Thyroid gland (tissue), 4 donors: ENCODE data around the gene RPGRIP1. TPM values are rescaled to one million over a fixed set of nuclear protein-coding genes. Genes with fewer than 3 reads are reported as not detected.

Experiments
- DNase-seq, 2 donors: peaks; one replicate each; pipeline ENCODE4 v3.0.0-alpha.2; 2019
- H3K27ac ChIP-seq, 3 donors: fragments of 200-600 bp; sonication (generic); 1 replicate in 2 of 3; 2 replicates in 1 of 3; pipeline ENCODE4 v1.5.1; 2016 to 2019; ENCODE audit warnings: mild to moderate bottlenecking in 1 of 3, moderate library complexity in 1 of 3
- H3K27me3 ChIP-seq: fragments of 200-600 bp; sonication (generic); one replicate; pipeline ENCODE4 v1.5.1; 2019
- H3K36me3 ChIP-seq, 2 donors: fragments of 200-600 bp; sonication (generic); one replicate each; pipeline ENCODE4 v1.5.1; 2016 to 2019
- H3K4me1 ChIP-seq, 2 donors: fragments of 200-600 bp; sonication (generic); one replicate each; pipeline ENCODE4 v1.5.1; 2017 to 2019
- H3K4me3 ChIP-seq, 3 donors: fragments of 200-600 bp; sonication (generic); replicated peaks in 1 of 3; 1 replicate in 2 of 3; 2 replicates in 1 of 3; pipeline ENCODE4 v1.5.1; 2016; ENCODE audit warnings: mild to moderate bottlenecking in 1 of 3
- H3K9me3 ChIP-seq: fragments of 200-600 bp; sonication (generic); one replicate; pipeline ENCODE4 v1.5.1; 2017
- POLR2A ChIP-seq, 2 donors: fragments of 450-650 bp; IDR thresholded peaks; one replicate each; pipeline ENCODE4 v1.6.1; 2017; ENCODE audit warnings: antibody characterized with exemption in 2 of 2, mild to moderate bottlenecking in 2 of 2, moderate library complexity in 1 of 2
- WGBS, 2 donors: methylation state at CpG; one replicate each; pipeline ENCODE4 v1.1.5; 2017; 5-methylcytosine and 5-hydroxymethylcytosine counted together
- intact Hi-C: fragments of 100-400 bp; cut with DNase I; formaldehyde crosslinking; loops from one replicate; pipeline ENCODE4 v1.15.1; 2023
- total RNA-seq, 4 donors: library from RNA; depleted of rRNA; stranded (reverse); fragments of >200 nt; gene quantifications; one replicate each; pipeline ENCODE4 v1.2.3, GENCODE V29; 2016
- TF ChIP-seq, protein P1 (sequence below), 6 experiments: fragments of 200-600 bp in 3 of 6; fragments of 450-650 bp in 3 of 6; sonication (generic) in 3 of 6; IDR thresholded peaks; one replicate each; pipeline ENCODE4 v1.5.1; 2016 to 2019; ENCODE audit warnings: antibody characterized with exemption in 6 of 6, mild to moderate bottlenecking in 2 of 6, inconsistent platforms in 1 of 6, moderate library complexity in 1 of 6

Gene RPGRIP1
- total RNA-seq, 4 donors from 2014 or later: not detected

DNA sequence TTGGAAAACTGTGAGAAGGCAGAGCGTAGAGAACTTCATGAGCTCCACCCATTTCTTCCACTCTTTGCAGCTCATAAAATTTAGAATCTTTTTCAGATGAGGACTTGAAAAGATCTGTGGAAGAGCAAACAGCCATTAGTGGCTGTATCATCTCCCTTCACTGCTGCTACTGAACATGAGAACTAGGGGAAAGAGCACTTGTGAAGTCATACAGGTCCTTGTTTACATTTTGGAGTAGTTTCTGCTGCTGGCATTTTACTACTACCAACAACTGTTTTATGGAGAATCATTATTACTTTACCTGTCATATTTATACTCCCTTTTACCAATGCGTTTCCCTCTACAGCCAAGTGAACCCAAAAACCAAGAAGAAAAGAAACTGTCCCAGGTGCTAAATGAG is 41.0 kb downstream of the RPGRIP1 start:
- H3K36me3 ChIP-seq: no peaks in the 10 kb centered on the region
- intact Hi-C loops: no loop called here
- H3K27me3 ChIP-seq: no peaks in the 10 kb centered on the region
- 84% methylated on average over 2 of the region's 2 CpGs for WGBS, 2 donors
- no peaks in the 10 kb centered on the region for H3K9me3 ChIP-seq
- H3K4me1 ChIP-seq: no peaks in the 10 kb centered on the region
- no peak overlapping the region for H3K4me3 ChIP-seq
- H3K27ac ChIP-seq: no peak overlapping the region
- DNase-seq: no peak
- no peak for TF ChIP-seq POLR2A (IDR thresholded peaks at IDR 0.05)
- TF ChIP-seq, protein P1, sequence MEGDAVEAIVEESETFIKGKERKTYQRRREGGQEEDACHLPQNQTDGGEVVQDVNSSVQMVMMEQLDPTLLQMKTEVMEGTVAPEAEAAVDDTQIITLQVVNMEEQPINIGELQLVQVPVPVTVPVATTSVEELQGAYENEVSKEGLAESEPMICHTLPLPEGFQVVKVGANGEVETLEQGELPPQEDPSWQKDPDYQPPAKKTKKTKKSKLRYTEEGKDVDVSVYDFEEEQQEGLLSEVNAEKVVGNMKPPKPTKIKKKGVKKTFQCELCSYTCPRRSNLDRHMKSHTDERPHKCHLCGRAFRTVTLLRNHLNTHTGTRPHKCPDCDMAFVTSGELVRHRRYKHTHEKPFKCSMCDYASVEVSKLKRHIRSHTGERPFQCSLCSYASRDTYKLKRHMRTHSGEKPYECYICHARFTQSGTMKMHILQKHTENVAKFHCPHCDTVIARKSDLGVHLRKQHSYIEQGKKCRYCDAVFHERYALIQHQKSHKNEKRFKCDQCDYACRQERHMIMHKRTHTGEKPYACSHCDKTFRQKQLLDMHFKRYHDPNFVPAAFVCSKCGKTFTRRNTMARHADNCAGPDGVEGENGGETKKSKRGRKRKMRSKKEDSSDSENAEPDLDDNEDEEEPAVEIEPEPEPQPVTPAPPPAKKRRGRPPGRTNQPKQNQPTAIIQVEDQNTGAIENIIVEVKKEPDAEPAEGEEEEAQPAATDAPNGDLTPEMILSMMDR (IDR thresholded peaks at IDR 0.05): no peak

DNA sequence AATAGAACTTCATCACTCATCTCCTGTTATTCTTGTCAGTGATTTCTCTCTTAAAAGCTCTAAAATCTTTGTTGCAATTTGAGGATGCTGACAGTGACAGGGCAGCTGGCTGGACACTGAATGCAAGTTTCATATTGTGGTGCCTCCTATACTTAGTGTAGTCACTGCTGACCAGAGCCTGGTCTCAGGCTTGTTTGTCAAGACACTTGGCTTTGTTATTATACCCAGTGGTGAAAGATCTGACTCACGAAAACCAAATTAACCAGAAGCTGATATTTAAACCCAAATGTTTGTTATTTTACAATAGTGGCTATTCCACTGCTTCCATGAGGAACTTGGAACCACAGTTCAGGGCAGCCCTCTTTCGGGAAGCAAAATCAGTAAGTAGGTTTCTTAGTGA is 42.8 kb downstream of the RPGRIP1 start:
- Histone ChIP-seq H3K9me3 (no peaks in the 10 kb centered on the region), H3K4me3 (no peak overlapping the region), H3K27ac (no peak overlapping the region), H3K36me3 (no peaks in the 10 kb centered on the region), H3K27me3 (no peaks in the 10 kb centered on the region), H3K4me1 (no peaks in the 10 kb centered on the region)
- WGBS, 2 donors: 48 to 75% methylated on average over 2 of the region's 2 CpGs
- no peak for TF ChIP-seq POLR2A (IDR thresholded peaks at IDR 0.05)
- no peak for DNase-seq
- intact Hi-C loops: no loop called here

DNA sequence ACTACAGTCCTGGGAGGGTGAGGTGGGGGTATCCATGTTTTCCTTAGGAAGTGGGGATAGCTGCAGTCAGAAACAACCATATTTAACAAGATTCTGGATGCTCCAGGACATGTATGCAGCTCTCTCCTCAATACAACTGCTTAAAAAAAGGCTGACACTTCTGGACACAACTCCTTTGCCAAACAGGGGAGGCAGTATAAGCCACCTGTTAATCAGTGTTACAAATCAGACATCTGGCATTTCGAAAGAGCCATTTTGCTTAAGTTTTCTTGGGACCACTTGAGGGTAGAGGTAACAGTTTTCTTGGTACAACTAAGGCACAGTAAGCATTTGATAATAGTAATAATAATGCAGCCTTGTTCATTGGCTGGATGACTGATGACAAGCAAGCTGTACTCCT is 47.1 kb downstream of the RPGRIP1 start:
- no peak overlapping the region for H3K27ac ChIP-seq

More for the DNA sequence above, 47.1 kb downstream of the RPGRIP1 start:
- intact Hi-C loops: no loop called here
- no peaks in the 10 kb centered on the region for H3K27me3 ChIP-seq
- WGBS, 2 donors: 81 to 94% methylated on average over 1 of the region's 1 CpG
- no peaks in the 10 kb centered on the region for H3K9me3 ChIP-seq
- H3K4me1 ChIP-seq: no peaks in the 10 kb centered on the region
- H3K4me3 ChIP-seq: no peak overlapping the region
- DNase-seq: no peak
- H3K36me3 ChIP-seq: no peaks in the 10 kb centered on the region
- TF ChIP-seq, protein P1 (IDR thresholded peaks at IDR 0.05): no peak
- no peak for TF ChIP-seq POLR2A (IDR thresholded peaks at IDR 0.05)

Other genes with a start within 250 kb of the RPGRIP1 start
- gene TPPP2, start 249.9 kb upstream of the RPGRIP1 start, total RNA-seq: not detected
- gene RNASE13, start 245.3 kb upstream of the RPGRIP1 start, total RNA-seq: not detected
- gene RNASE7, start 237.7 kb upstream of the RPGRIP1 start, total RNA-seq: not detected
- not detected for gene RNASE8, start 222.3 kb upstream of the RPGRIP1 start, total RNA-seq
- gene ARHGEF40, start 209.8 kb upstream of the RPGRIP1 start, total RNA-seq: 10 to 100 TPM; 28.1 to 44.8 (median 43.4) TPM
- 10 to 100 TPM; 53.6 to 82.7 (median 67.3) TPM for gene ZNF219, start 181.4 kb upstream of the RPGRIP1 start, total RNA-seq
- 1 to 10 TPM in 2 of 4 donors, under 1 TPM in 1, not detected in 1; 0.81 to 3.1 (median 2.8) TPM for gene TMEM253, start 179.0 kb upstream of the RPGRIP1 start, total RNA-seq
- not detected for gene OR5AU1, start 124.0 kb upstream of the RPGRIP1 start, total RNA-seq
- gene HNRNPC, start 10.6 kb upstream of the RPGRIP1 start, total RNA-seq: 100 to 1,000 TPM; 380 to 454 (median 419) TPM
- 10 to 100 TPM; 58.4 to 87.0 (median 69.9) TPM for gene SUPT16H, start 103.9 kb downstream of the RPGRIP1 start, total RNA-seq
- 100 to 1,000 TPM in 1 of 4 donors, 10 to 100 TPM in 3; 64.1 to 102 (median 76.8) TPM for gene CHD8, start 176.0 kb downstream of the RPGRIP1 start, total RNA-seq
- 10 to 100 TPM; 26.8 to 66.8 (median 38.9) TPM for gene RAB2B, start 196.9 kb downstream of the RPGRIP1 start, total RNA-seq
- gene TOX4, start 197.1 kb downstream of the RPGRIP1 start, total RNA-seq: 10 to 100 TPM; 41.5 to 68.2 (median 52.7) TPM
- 10 to 100 TPM; 70.7 to 83.1 (median 75.4) TPM for gene METTL3, start 231.3 kb downstream of the RPGRIP1 start, total RNA-seq
- gene SALL2, start 246.3 kb downstream of the RPGRIP1 start, total RNA-seq: 10 to 100 TPM; 21.9 to 24.6 (median 22.5) TPM